Measurements from ENCODE around the gene HPS6. TPM values are rescaled to one million over a fixed set of nuclear protein-coding genes. Genes with fewer than 3 reads are reported as not detected.
"Not testable (repeated sequence)": the region's sequence is repeated elsewhere in the genome, so short reads cannot be mapped to it uniquely, and the experiment has no call there.

The HPS6 gene
- total RNA-seq, 2 donors from 2014 or later = 11.2 to 15.6 TPM

GRCh38 chr10:102033787-102034186, 31.4 kb upstream of the HPS6 start:
- H3K27ac ChIP-seq = no peak overlapping the region
- no peak overlapping the region for H3K4me3 ChIP-seq
- H3K9me3 ChIP-seq = no peaks in the 10 kb centered on the region
- DNase-seq (ENCODE audit: low spot score) = no peak
- TF ChIP-seq CTCF (IDR thresholded peaks at IDR 0.05) = no peak
- H3K36me3 ChIP-seq = peaks cover 67% of the 10 kb centered on the region
- no peaks in the 10 kb centered on the region for H3K4me1 ChIP-seq
- no peaks in the 10 kb centered on the region for H3K27me3 ChIP-seq

DNA sequence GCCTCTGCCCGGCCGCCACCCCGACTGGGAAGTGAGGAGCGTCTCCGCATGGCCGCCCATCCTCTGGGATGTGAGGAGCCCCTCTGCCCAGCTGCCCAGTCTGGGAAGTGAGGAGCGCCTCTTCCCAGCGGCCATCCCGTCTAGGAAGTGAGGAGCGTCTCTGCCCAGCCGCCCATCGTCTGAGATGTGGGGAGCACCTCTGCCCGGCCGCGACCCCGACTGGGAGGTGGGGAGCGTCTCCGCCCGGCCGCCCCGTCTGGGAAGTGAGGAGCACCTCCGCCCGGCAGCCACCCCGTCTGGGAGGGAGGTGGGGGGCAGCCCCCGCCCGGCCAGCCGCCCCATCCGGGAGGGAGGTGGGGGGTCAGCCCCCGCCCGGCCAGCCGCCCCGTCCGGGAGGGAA, 29.3 kb upstream of the HPS6 start:
- H3K27ac ChIP-seq; H3K4me3 ChIP-seq; H3K27me3 ChIP-seq; H3K4me1 ChIP-seq; H3K9me3 ChIP-seq; DNase-seq (ENCODE audit: low spot score): not testable (repeated sequence)
- H3K36me3 ChIP-seq = peaks cover 51% of the 10 kb centered on the region

- H3K4me1 ChIP-seq = no peaks in the 10 kb centered on the region
- peaks cover 25% of the 10 kb centered on the region for H3K36me3 ChIP-seq
- TF ChIP-seq CTCF (IDR thresholded peaks at IDR 0.05) = no peak
Observed at GRCh38 chr10:102038410-102038809, 26.7 kb upstream of the HPS6 start.

GRCh38 chr10:102040305-102041050, 24.7 kb upstream of the HPS6 start:
- Histone ChIP-seq H3K27ac (no peak overlapping the region), H3K9me3 (no peaks in the 10 kb centered on the region), H3K4me3 (no peak overlapping the region), H3K4me1 (no peaks in the 10 kb centered on the region), H3K36me3 (peaks cover 17% of the 10 kb centered on the region), H3K27me3 (no peaks in the 10 kb centered on the region)
- DNase-seq (ENCODE audit: low spot score) = no peak
- TF ChIP-seq CTCF (IDR thresholded peaks at IDR 0.05) = no peak

More at GRCh38 chr10:102038410-102038809, 26.7 kb upstream of the HPS6 start:
- Histone ChIP-seq H3K27me3 (no peaks in the 10 kb centered on the region), H3K9me3 (no peaks in the 10 kb centered on the region), H3K4me3 (no peak overlapping the region), H3K27ac (no peak overlapping the region)
- DNase-seq (ENCODE audit: low spot score) = no peak

- no peak overlapping the region for H3K27ac ChIP-seq
- no peaks in the 10 kb centered on the region for H3K4me1 ChIP-seq
- H3K4me3 ChIP-seq = no peak overlapping the region
- DNase-seq (ENCODE audit: low spot score) = no peak
- H3K36me3 ChIP-seq = no peaks in the 10 kb centered on the region
- no peak for TF ChIP-seq CTCF (IDR thresholded peaks at IDR 0.05)
- no peaks in the 10 kb centered on the region for H3K9me3 ChIP-seq
- no peaks in the 10 kb centered on the region for H3K27me3 ChIP-seq
Observed at GRCh38 chr10:102045292-102045691, 19.9 kb upstream of the HPS6 start.

GRCh38 chr10:102046095-102046494, 19.1 kb upstream of the HPS6 start:
- TF ChIP-seq CTCF (IDR thresholded peaks at IDR 0.05) = no peak

DNA sequence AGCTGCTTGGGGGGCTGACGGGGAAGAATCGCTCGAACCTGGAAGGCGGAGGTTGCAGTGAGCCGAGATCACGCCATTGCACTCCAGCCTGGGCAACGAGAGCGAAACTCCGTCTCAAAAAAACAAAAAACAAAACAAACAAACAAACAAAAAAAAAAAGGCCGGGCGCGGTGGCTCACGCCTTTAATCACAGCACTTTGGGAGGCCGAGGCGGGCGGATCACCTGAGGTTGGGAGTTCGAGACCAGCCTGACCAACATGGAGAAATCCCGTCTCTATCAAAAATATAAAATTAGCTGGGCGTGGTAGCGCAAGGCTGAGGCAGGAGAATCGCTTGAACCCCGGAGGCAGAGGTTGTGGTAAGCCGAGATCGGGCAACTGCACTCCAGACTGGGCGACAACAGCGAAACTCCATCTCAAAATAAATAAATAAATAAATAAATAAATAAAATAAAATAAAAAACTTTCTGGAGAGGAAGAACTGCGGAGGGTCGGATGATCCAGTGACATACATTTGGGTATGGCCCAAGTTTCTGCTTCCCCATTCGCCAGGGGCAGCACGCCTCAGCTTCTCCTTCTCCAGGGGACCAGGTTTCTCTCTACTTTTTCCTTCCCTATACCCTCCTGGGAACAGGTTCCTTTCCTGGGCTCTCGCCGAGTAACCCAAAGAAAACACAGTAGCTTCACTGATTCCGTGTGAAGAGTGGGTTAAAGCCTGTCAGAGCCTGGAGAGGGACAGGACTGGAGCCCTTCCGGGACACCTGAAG, 10.1 kb upstream of the HPS6 start:
- peak overlapping the region; percentile 89 to 98 for H3K27ac ChIP-seq
- not testable (repeated sequence) for H3K36me3 ChIP-seq; H3K9me3 ChIP-seq; H3K27me3 ChIP-seq; DNase-seq (ENCODE audit: low spot score)
- peak overlapping the region; percentile 79 for H3K4me3 ChIP-seq
- H3K4me1 ChIP-seq = peaks cover 0 to 27% of the 10 kb centered on the region in 2 donors

More at GRCh38 chr10:102046095-102046494, 19.1 kb upstream of the HPS6 start:
- DNase-seq (ENCODE audit: low spot score) = no peak
- no peak overlapping the region for H3K27ac ChIP-seq
- H3K27me3 ChIP-seq = no peaks in the 10 kb centered on the region
- no peak overlapping the region for H3K4me3 ChIP-seq
- no peaks in the 10 kb centered on the region for H3K36me3 ChIP-seq
- no peaks in the 10 kb centered on the region for H3K4me1 ChIP-seq
- no peaks in the 10 kb centered on the region for H3K9me3 ChIP-seq

Data from right atrium auricular region (tissue), 2 donors.